Cardiac muscle cell (in vitro differentiated cells and primary cell): Measurements from ENCODE around the gene SLC2A11. TPM values are rescaled to one million over a fixed set of nuclear protein-coding genes. Genes with fewer than 3 reads are reported as not detected.
"Not testable (repeated sequence)": the region's sequence is repeated elsewhere in the genome, so short reads cannot be mapped to it uniquely, and the experiment has no call there.

ENCODE experiments used
- DNase-seq, 2 donors: peaks; one replicate each; pipeline versions ENCODE4 v3.0.0 to v3.0.0-alpha.2; 2010 to 2017; ENCODE audit warnings: low read depth in 1 of 2, low spot score in 1 of 2
- H3K27ac ChIP-seq: fragments of 200-600 bp; sonication (generic); 2 replicates; pipeline ENCODE4 v1.5.1; 2016
- H3K27me3 ChIP-seq: fragments of 200-600 bp; sonication (generic); 2 replicates; pipeline ENCODE4 v1.6.0; 2016; ENCODE audit warnings: control low read depth
- H3K36me3 ChIP-seq: fragments of 200-600 bp; sonication (generic); 2 replicates; pipeline ENCODE4 v1.5.1; 2016; ENCODE audit warnings: control low read depth
- H3K4me1 ChIP-seq: fragments of 200-600 bp; sonication (generic); 2 replicates; pipeline ENCODE4 v1.8.1; 2017; ENCODE audit warnings: low read depth, mild to moderate bottlenecking, mixed run types
- H3K4me3 ChIP-seq: fragments of 200-600 bp; sonication (generic); 2 replicates; pipeline ENCODE4 v1.5.1; 2016; ENCODE audit warnings: mild to moderate bottlenecking
- H3K9me3 ChIP-seq: fragments of 200-600 bp; sonication (generic); 2 replicates; pipeline ENCODE4 v1.5.1; 2017; ENCODE audit warnings: low read depth, mild to moderate bottlenecking, control low read depth
- polyA plus RNA-seq: library from polyadenylated mRNA; unstranded; fragments of >200 nt; fragmentation: Nextera tagmentation; extraction: Ambion mirVana; gene quantifications from 2 replicates; pipeline ENCODE4 v1.2.1, GENCODE V29; 2016
- total RNA-seq: library from RNA; depleted of rRNA; stranded (reverse); fragments of >200 nt; gene quantifications from 2 replicates; pipeline ENCODE4 v1.2.3, GENCODE V29; 2016
- TF ChIP-seq, protein P1 (sequence below): IDR thresholded peaks from 2 replicates; pipeline ENCODE4 v1.5.1; 2012; ENCODE audit warnings: low read depth, mild to moderate bottlenecking, low read length

The SLC2A11 gene
- total and polyA plus RNA-seq, 2 experiments from 2014 or later = 28.5 to 37.9 TPM

DNA sequence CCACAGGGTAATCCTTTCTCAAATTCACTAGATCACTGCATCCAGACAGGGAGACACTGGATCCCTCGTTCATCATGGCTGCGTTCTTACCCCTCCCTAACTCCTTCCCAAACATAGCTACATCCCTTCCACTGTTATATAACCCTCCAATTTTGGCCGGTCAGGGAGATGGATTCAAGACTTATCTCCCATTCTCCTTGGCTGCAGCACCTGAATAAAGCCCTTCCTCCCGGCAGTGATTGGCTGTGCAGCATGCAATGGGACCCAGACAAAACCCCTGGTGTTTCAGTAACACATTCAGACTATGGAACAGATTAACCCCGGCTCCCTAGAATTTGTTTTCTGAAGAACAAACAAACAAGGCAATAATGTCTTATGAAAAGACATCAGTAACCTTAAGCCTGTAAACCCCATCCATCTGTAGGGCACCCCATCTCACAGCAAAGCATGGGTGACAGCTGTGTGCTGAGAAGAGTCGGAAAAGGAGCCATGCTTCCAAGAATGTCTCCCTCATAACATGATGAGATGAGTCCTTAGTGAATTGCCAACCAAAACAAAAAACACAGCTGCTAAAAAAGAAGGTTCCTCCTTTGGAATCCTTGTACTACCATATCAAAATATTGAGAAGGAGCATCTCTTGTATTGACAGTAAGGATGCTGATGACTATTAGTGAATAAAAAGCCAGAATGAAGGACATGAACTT, 41.5 kb downstream of the SLC2A11 start:
- Histone ChIP-seq H3K27me3 (no peaks in the 10 kb centered on the region), H3K9me3 (no peaks in the 10 kb centered on the region), H3K36me3 (peaks cover 9% of the 10 kb centered on the region), H3K4me3 (no peak overlapping the region), H3K27ac (no peak overlapping the region), H3K4me1 (no peaks in the 10 kb centered on the region)
- TF ChIP-seq, protein P1, sequence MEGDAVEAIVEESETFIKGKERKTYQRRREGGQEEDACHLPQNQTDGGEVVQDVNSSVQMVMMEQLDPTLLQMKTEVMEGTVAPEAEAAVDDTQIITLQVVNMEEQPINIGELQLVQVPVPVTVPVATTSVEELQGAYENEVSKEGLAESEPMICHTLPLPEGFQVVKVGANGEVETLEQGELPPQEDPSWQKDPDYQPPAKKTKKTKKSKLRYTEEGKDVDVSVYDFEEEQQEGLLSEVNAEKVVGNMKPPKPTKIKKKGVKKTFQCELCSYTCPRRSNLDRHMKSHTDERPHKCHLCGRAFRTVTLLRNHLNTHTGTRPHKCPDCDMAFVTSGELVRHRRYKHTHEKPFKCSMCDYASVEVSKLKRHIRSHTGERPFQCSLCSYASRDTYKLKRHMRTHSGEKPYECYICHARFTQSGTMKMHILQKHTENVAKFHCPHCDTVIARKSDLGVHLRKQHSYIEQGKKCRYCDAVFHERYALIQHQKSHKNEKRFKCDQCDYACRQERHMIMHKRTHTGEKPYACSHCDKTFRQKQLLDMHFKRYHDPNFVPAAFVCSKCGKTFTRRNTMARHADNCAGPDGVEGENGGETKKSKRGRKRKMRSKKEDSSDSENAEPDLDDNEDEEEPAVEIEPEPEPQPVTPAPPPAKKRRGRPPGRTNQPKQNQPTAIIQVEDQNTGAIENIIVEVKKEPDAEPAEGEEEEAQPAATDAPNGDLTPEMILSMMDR = no peak
- no peak for DNase-seq

DNA sequence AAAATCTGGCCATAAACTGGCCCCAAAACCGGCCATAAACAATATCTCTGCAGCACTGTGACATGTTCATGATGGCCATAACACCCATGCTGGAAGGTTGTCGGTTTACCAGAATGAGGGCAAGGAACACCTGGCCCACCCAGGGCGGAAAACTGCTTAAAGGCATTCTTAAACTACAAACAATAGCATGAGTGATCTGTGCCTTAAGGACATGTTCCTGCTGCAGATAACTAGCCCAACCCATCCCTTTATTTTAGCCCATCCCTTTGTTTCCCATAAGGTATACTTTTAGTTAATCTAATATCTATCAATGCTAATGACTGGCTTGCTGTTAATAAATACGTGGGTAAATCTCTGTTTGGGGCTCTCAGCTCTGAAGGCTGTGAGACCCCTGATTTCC, 42.6 kb downstream of the SLC2A11 start:
- DNase-seq, H3K27ac ChIP-seq, H3K9me3 ChIP-seq, H3K4me1 ChIP-seq, H3K4me3 ChIP-seq, H3K36me3 ChIP-seq, H3K27me3 ChIP-seq: not testable (repeated sequence)

DNA sequence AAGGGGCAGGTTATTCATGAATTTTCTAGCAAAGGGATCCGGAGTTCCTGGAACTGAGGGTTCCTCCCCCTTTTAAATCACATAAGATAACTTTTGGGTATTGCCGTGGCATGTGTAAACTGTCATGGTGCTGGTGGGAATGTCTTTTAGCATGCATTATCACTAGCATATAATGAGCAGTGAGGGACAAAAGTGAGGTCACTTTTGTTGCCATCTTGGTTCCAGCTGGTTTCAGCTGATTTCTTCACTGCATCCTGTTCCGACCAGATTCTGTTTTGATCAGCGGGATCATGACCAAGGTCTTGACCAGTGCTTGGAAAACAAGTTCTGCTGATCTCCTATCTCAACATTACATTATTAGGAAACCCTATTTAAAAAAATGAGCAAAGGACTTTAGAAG, 43.9 kb downstream of the SLC2A11 start:
- TF ChIP-seq, protein P1 = no peak
- peaks cover 7% of the 10 kb centered on the region for H3K36me3 ChIP-seq
- no peaks in the 10 kb centered on the region for H3K4me1 ChIP-seq
- no peaks in the 10 kb centered on the region for H3K27me3 ChIP-seq
- no peaks in the 10 kb centered on the region for H3K9me3 ChIP-seq
- no peak overlapping the region for H3K27ac ChIP-seq
- DNase-seq = no peak
- H3K4me3 ChIP-seq = no peak overlapping the region

DNA sequence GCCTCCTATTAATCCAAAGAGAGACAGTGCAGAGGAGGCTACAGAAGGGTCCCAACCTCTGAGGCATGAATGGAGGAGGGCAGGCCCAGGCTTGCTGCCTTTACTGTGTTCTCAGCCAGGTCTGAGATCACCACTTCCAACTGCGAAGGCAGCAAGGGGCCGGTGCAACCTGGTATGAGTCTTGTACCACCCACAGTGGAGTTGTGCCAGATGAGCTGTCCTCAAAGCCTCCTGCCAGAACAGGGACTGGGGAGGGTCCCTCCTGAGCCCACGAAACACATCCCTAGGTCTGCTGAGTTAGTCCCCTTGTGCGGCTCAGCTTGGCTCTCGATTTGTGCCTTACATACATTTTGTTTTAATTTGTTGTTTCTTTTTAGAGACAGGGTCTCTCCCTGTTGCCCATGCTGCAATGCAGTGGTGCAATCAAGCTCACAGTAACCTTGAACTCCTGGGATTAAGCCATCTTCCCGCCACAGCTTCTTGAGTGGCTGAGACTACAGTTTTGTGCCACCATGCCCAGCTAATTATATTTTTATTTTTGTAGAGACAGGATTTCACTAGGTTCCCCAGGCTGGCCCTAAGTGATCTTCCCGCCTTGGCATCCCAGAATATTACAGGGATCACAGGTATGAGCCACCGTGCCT, 45.8 kb downstream of the SLC2A11 start:
- no peaks in the 10 kb centered on the region for H3K27me3 ChIP-seq
- no peak overlapping the region for H3K27ac ChIP-seq
- no peaks in the 10 kb centered on the region for H3K36me3 ChIP-seq
- TF ChIP-seq, protein P1 = no peak
- H3K9me3 ChIP-seq = no peaks in the 10 kb centered on the region
- H3K4me3 ChIP-seq = no peak overlapping the region
- no peak for DNase-seq
- H3K4me1 ChIP-seq = no peaks in the 10 kb centered on the region

DNA sequence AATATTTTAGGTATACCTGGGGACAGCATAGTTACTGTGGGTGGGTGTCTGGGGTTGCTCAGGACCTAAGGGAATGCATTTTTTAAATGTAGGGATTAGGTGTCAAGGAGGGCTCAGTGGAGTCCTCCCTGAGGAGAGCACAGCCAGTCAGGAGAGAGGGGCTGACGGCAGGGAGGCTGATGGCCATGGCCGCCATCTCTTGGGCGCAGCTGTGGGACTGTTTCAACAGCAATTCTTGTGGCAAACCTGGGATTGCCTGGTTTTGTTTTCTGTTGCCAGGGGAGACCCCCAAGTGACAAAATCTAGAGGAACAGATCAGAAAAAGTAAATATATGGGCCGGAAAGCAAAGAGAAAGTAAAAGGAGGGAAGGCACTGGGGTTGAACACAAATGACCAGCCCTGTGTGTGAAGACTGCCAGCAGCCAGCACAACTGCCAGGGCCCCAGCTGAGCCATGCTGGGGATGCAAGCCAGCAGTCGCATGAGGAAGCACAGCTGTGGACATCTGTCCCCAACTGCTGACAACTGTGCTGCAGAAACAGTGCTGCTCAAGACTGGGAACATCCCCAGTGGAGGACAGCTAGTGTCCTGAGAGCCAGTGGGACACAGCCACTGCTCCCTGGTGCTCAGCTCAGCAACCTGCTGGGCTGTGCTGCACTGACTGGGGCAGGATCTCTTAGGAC, 47.0 kb downstream of the SLC2A11 start:
- Histone ChIP-seq H3K4me1 (no peaks in the 10 kb centered on the region), H3K9me3 (no peaks in the 10 kb centered on the region), H3K4me3 (no peak overlapping the region), H3K27ac (no peak overlapping the region), H3K36me3 (no peaks in the 10 kb centered on the region), H3K27me3 (no peaks in the 10 kb centered on the region)
- TF ChIP-seq, protein P1 = no peak
- DNase-seq = no peak

DNA sequence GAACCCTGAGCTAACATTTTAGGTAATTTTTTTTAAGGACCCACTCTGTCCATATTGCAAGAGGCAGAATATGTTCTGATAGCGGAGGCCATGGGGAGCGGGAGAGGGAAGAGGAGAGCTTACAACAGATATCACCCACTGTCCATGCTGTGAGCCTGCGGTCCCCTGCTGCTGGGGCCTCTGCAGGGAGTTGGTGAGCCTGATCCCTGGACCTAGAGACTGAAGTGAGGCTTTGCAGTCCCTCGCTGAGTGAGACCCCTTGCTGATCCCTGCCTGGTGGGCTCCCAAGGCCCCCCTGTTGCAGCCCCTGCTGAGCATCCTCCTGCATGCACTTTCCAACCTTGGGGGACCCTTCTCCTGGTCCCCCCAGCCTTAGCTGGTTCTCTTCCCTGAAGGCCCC, 49.0 kb downstream of the SLC2A11 start:
- Histone ChIP-seq H3K27me3 (no peaks in the 10 kb centered on the region), H3K27ac (no peak overlapping the region), H3K36me3 (no peaks in the 10 kb centered on the region), H3K9me3 (no peaks in the 10 kb centered on the region), H3K4me3 (no peak overlapping the region), H3K4me1 (no peaks in the 10 kb centered on the region)
- TF ChIP-seq, protein P1 = no peak
- DNase-seq = no peak

DNA sequence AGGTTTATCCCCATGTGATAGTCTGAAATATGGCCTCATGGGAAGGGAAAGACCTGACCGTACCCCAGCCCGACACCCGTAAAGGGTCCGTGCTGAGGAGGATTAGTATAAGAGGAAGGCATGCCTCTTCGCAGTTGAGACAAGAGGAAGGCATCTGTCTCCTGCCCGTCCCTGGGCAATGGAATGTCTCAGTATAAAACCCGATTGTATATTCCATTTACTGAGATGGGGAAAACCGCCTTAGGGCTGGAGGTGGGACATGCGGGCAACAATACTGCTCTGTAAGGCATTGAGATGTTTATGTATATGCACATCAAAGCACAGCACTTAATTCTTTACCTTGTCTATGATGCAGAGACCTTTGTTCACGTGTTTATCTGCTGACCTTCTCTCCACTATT, 49.7 kb downstream of the SLC2A11 start:
- H3K9me3 ChIP-seq, H3K36me3 ChIP-seq, H3K27ac ChIP-seq, H3K27me3 ChIP-seq, H3K4me1 ChIP-seq, DNase-seq, H3K4me3 ChIP-seq: not testable (repeated sequence)
